ENCODE results near the gene FAM98B.
"Not testable (repeated sequence)": the region's sequence is repeated elsewhere in the genome, so short reads cannot be mapped to it uniquely, and the experiment has no call there.

GRCh38 chr15:38437603-38438002, 16.3 kb upstream of the FAM98B start:
- not testable (repeated sequence) for TF ChIP-seq POLR2A (IDR thresholded peaks at IDR 0.05; ENCODE audit: control extremely low read depth in 1 of 2, low read depth in 2 of 2, low read length in 2 of 2); BRCA1 (IDR thresholded peaks at IDR 0.05; ENCODE audit: low read depth, low read length); JUN (IDR thresholded peaks at IDR 0.05; ENCODE audit: low read depth, low read length); CTCF (IDR thresholded peaks at IDR 0.05; ENCODE audit: control extremely low read depth in 1 of 3, insufficient read depth in 1 of 3, low read depth in 1 of 3, low read length in 3 of 3); EGR1 (IDR thresholded peaks at IDR 0.05; ENCODE audit: borderline replicate concordance, low read depth, low read length); ZNF274 (IDR thresholded peaks at IDR 0.05; ENCODE audit: borderline replicate concordance, extremely low read depth, low read length); MAFK (IDR thresholded peaks at IDR 0.05; ENCODE audit: low read depth, low read length); CHD7 (IDR thresholded peaks at IDR 0.05; ENCODE audit: insufficient replicate concordance, low read length); EP300 (IDR thresholded peaks at IDR 0.05; ENCODE audit: borderline replicate concordance in 1 of 2, low read depth in 2 of 2, low read length in 2 of 2); POLR2AphosphoS5 (IDR thresholded peaks at IDR 0.05; ENCODE audit: low read depth, low read length)
